ENCODE data around the gene CD19.

Gene CD19

DNA sequence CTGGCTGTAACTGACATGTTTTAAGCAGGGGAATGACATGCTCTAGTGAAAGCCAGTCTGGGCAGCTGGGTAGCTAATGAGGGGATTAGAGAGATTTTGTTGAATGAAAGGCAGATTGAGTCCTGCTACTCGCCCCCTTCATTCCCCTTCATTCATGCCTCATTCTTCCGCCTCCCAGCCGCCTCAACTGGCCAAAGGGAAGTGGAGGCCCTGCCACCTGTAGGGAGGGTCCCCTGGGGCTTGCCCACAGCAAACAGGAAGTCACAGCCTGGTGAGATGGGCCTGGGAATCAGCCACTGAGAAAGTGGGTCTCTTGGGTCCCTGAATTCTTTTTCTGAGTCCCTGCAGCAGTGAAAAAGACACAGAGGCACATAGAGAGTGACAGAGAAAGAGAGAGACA, 1.1 kb upstream of the CD19 start:
- TF ChIP-seq, protein P1, sequence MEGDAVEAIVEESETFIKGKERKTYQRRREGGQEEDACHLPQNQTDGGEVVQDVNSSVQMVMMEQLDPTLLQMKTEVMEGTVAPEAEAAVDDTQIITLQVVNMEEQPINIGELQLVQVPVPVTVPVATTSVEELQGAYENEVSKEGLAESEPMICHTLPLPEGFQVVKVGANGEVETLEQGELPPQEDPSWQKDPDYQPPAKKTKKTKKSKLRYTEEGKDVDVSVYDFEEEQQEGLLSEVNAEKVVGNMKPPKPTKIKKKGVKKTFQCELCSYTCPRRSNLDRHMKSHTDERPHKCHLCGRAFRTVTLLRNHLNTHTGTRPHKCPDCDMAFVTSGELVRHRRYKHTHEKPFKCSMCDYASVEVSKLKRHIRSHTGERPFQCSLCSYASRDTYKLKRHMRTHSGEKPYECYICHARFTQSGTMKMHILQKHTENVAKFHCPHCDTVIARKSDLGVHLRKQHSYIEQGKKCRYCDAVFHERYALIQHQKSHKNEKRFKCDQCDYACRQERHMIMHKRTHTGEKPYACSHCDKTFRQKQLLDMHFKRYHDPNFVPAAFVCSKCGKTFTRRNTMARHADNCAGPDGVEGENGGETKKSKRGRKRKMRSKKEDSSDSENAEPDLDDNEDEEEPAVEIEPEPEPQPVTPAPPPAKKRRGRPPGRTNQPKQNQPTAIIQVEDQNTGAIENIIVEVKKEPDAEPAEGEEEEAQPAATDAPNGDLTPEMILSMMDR (IDR thresholded peaks at IDR 0.05; ENCODE audit: insufficient read depth, low read length, missing control alignments), result no peak
- H3K4me3 ChIP-seq (ENCODE audit: low read depth, low read length), result no peak overlapping the region
- POLR2A ChIA-PET, result no interaction called here

DNA sequence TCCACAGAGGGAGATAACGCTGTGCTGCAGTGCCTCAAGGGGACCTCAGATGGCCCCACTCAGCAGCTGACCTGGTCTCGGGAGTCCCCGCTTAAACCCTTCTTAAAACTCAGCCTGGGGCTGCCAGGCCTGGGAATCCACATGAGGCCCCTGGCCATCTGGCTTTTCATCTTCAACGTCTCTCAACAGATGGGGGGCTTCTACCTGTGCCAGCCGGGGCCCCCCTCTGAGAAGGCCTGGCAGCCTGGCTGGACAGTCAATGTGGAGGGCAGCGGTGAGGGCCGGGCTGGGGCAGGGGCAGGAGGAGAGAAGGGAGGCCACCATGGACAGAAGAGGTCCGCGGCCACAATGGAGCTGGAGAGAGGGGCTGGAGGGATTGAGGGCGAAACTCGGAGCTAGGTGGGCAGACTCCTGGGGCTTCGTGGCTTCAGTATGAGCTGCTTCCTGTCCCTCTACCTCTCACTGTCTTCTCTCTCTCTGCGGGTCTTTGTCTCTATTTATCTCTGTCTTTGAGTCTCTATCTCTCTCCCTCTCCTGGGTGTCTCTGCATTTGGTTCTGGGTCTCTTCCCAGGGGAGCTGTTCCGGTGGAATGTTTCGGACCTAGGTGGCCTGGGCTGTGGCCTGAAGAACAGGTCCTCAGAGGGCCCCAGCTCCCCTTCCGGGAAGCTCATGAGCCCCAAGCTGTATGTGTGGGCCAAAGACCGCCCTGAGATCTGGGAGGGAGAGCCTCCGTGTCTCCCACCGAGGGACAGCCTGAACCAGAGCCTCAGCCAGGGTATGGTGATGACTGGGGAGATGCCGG, 769 bp downstream of the CD19 start:
- TF ChIP-seq, protein P1 (IDR thresholded peaks at IDR 0.05; ENCODE audit: insufficient read depth, low read length, missing control alignments), result no peak
- CTCF ChIA-PET, result interaction anchor here (1.1 to 5.7 kb wide), 2 partner anchors 9 to 12 kb away, joined by 5 to 48 read pairs; no protein-coding TSS in a partner anchor
- no peak overlapping the region for H3K4me3 ChIP-seq (ENCODE audit: low read depth, low read length)
- POLR2A ChIA-PET, result no interaction called here
- no peak for DNase-seq (ENCODE audit: low read depth, low spot score)

More for the DNA sequence above, 1.1 kb upstream of the CD19 start:
- no peak for DNase-seq (ENCODE audit: low read depth, low spot score)
- CTCF ChIA-PET, result interaction anchor here (5.8 kb wide), 1 partner anchor 14 kb away, joined by 44 read pairs; no protein-coding TSS in a partner anchor

GRCh38 chr16:28933171-28933570, 1.4 kb downstream of the CD19 start:
- TF ChIP-seq, protein P1 (IDR thresholded peaks at IDR 0.05; ENCODE audit: insufficient read depth, low read length, missing control alignments), result no peak
- no peak overlapping the region for H3K4me3 ChIP-seq (ENCODE audit: low read depth, low read length)
- POLR2A ChIA-PET, result no interaction called here
- CTCF ChIA-PET, result interaction anchor here (1.1 to 5.7 kb wide), 2 partner anchors 8 to 11 kb away, joined by 5 to 48 read pairs; no protein-coding TSS in a partner anchor
- DNase-seq (ENCODE audit: low read depth, low spot score), result no peak

DNA sequence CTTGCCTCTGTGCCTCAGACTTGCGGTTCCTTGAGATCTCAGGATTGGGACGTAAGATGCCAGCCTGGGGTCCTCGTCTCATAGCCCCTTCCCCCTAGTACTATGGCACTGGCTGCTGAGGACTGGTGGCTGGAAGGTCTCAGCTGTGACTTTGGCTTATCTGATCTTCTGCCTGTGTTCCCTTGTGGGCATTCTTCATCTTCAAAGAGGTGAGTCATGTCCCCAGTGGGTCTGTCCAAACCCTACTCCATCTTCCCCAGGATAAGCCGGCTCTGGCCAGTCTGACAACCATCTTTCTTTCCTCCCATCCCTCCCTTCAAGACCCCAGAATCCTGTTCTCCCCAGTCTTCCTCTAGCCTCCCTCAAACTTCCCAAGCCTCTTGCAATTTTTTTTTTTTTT, 3.6 kb downstream of the CD19 start:
- DNase-seq (ENCODE audit: low read depth, low spot score), result no peak
- TF ChIP-seq, protein P1 (IDR thresholded peaks at IDR 0.05; ENCODE audit: insufficient read depth, low read length, missing control alignments), result no peak
- CTCF ChIA-PET, result interaction anchor here (1.3 to 5.7 kb wide), 2 partner anchors 9 to 14 kb away, joined by 3 to 48 read pairs; no protein-coding TSS in a partner anchor
- no peak overlapping the region for H3K4me3 ChIP-seq (ENCODE audit: low read depth, low read length)
- POLR2A ChIA-PET, result no interaction called here

DNA sequence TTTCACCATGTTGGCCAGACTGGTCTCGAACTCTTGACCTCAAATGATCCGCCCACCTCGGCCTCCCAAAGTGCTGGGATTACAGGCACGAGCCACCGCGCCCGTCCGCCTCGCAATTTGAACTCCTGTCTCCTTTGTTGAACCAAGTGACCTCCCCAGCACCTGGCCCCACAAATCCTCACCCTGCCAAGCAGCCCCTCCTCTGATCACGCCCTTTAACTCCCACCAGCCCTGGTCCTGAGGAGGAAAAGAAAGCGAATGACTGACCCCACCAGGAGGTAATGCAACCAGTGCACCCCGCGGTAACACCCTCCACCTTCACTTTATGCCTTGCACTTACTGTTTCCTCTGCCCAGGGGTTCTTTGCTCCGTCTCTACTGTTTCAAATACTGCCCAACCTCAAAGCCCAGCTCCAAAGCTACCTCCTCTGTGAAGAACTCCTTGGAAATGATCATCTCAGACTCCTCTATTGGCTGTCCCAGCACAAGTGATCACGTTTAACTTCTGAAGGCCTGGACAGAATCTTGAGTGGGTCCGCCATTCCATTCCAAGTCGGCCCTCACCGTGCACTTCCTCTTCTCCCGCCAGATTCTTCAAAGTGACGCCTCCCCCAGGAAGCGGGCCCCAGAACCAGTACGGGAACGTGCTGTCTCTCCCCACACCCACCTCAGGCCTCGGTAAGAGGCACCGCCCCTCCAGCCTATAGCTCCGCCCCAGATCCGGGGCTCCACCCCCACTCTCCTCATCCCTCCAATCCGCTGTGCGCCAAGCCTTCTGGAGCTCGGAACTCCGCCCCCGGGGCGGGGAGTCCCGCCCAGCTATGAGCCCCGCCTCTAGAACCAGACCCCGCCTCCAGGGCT, 4.4 kb downstream of the CD19 start:
- DNase-seq (ENCODE audit: low read depth, low spot score), result no peak
- ChIA-PET POLR2A (no interaction called here), CTCF (interaction anchor here (0.9 to 5.7 kb wide), 3 partner anchors 8 to 13 kb away, joined by 3 to 48 read pairs (median 3); no protein-coding TSS in a partner anchor)
- TF ChIP-seq, protein P1 (IDR thresholded peaks at IDR 0.05; ENCODE audit: insufficient read depth, low read length, missing control alignments), result no peak
- peak overlapping the region; percentile 21 for H3K4me3 ChIP-seq (ENCODE audit: low read depth, low read length)

DNA sequence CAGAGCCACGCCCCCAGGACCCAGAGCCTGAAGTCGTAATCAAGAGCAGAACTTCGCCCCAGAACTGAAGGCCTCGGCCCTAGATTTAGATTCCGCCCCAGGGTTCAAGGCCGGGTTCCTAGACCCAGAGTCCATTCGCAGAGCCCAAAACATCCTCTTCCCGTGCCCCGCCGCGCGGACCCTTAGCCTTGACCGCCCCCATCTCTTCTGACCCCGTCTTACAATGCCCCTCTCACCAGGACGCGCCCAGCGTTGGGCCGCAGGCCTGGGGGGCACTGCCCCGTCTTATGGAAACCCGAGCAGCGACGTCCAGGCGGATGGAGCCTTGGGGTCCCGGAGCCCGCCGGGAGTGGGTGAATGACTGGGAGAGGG, 5.0 kb downstream of the CD19 start:
- POLR2A ChIA-PET, result no interaction called here

More for the DNA sequence above, 5.0 kb downstream of the CD19 start:
- TF ChIP-seq, protein P1 (IDR thresholded peaks at IDR 0.05; ENCODE audit: insufficient read depth, low read length, missing control alignments), result no peak
- CTCF ChIA-PET, result interaction anchor here (0.9 to 5.7 kb wide), 2 partner anchors 8 to 13 kb away, joined by 3 to 48 read pairs; no protein-coding TSS in a partner anchor
- DNase-seq (ENCODE audit: low read depth, low spot score), result no peak
- H3K4me3 ChIP-seq (ENCODE audit: low read depth, low read length), result no peak overlapping the region
